CD4-positive, alpha-beta T cell treated with Interleukin-21 for 1 hour (primary cell): ENCODE data around the gene WNT5B.
"Not testable (repeated sequence)": the region's sequence is repeated elsewhere in the genome, so short reads cannot be mapped to it uniquely, and the experiment has no call there.

Experiments used
- DNase-seq: peaks from one replicate; pipeline ENCODE4 v3.0.0-alpha.2; 2020

Gene WNT5B

GRCh38 chr12:1602706-1603105, 26.3 kb upstream of the WNT5B start:
- DNase-seq: not testable (repeated sequence)

- DNase-seq: no peak
Measured at GRCh38 chr12:1603269-1603993, 25.6 kb upstream of the WNT5B start.

GRCh38 chr12:1604464-1604863, 24.6 kb upstream of the WNT5B start:
- no peak for DNase-seq

GRCh38 chr12:1605129-1606020, 23.7 kb upstream of the WNT5B start:
- DNase-seq: peak; percentile 78

GRCh38 chr12:1606021-1606622, 22.9 kb upstream of the WNT5B start:
- peak; percentile 42 for DNase-seq

- no peak for DNase-seq
Measured at GRCh38 chr12:1607940-1608712, 20.9 kb upstream of the WNT5B start.

GRCh38 chr12:1608713-1609119, 20.3 kb upstream of the WNT5B start:
- DNase-seq: no peak

- DNase-seq: no peak
Measured at GRCh38 chr12:1610072-1610643, 18.9 kb upstream of the WNT5B start.

GRCh38 chr12:1611803-1612572, 17.0 kb upstream of the WNT5B start:
- no peak for DNase-seq

GRCh38 chr12:1613860-1614259, 15.2 kb upstream of the WNT5B start:
- no peak for DNase-seq

GRCh38 chr12:1614360-1614759, 14.7 kb upstream of the WNT5B start:
- DNase-seq: no peak

- no peak for DNase-seq
Measured at GRCh38 chr12:1616233-1617066, 12.6 kb upstream of the WNT5B start.

GRCh38 chr12:1618489-1618888, 10.5 kb upstream of the WNT5B start:
- no peak for DNase-seq

GRCh38 chr12:1619159-1619558, 9.9 kb upstream of the WNT5B start:
- DNase-seq: no peak

GRCh38 chr12:1619587-1619986, 9.4 kb upstream of the WNT5B start:
- no peak for DNase-seq

- no peak for DNase-seq
Measured at GRCh38 chr12:1620092-1620491, 8.9 kb upstream of the WNT5B start.

GRCh38 chr12:1622406-1622805, 6.6 kb upstream of the WNT5B start:
- no peak for DNase-seq

GRCh38 chr12:1629338-1630132, 504 bp downstream of the WNT5B start:
- no peak for DNase-seq

GRCh38 chr12:1630133-1630826, 1.2 kb downstream of the WNT5B start:
- peak; percentile 10 for DNase-seq
